Measurements from ENCODE around the gene MCIDAS. TPM values are rescaled to one million over a fixed set of nuclear protein-coding genes. Genes with fewer than 3 reads are reported as not detected.

Gene MCIDAS
- total RNA-seq, 2 donors from 2014 or later, result not detected

- H3K27ac ChIP-seq, result no peak overlapping the region
- DNase-seq (ENCODE audit: low spot score), result no peak
- H3K4me3 ChIP-seq, result no peak overlapping the region
- no peaks in the 10 kb centered on the region for H3K9me3 ChIP-seq
- no peaks in the 10 kb centered on the region for H3K36me3 ChIP-seq
- TF ChIP-seq, protein P1, sequence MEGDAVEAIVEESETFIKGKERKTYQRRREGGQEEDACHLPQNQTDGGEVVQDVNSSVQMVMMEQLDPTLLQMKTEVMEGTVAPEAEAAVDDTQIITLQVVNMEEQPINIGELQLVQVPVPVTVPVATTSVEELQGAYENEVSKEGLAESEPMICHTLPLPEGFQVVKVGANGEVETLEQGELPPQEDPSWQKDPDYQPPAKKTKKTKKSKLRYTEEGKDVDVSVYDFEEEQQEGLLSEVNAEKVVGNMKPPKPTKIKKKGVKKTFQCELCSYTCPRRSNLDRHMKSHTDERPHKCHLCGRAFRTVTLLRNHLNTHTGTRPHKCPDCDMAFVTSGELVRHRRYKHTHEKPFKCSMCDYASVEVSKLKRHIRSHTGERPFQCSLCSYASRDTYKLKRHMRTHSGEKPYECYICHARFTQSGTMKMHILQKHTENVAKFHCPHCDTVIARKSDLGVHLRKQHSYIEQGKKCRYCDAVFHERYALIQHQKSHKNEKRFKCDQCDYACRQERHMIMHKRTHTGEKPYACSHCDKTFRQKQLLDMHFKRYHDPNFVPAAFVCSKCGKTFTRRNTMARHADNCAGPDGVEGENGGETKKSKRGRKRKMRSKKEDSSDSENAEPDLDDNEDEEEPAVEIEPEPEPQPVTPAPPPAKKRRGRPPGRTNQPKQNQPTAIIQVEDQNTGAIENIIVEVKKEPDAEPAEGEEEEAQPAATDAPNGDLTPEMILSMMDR (IDR thresholded peaks at IDR 0.05), result no peak
- peaks cover 0 to 42% of the 10 kb centered on the region in 2 donors for H3K4me1 ChIP-seq
- peaks cover 67 to 72% of the 10 kb centered on the region in 2 donors for H3K27me3 ChIP-seq
These were observed 3.3 kb downstream of the MCIDAS start for GRCh38 chr5:55223812-55224240.

DNA sequence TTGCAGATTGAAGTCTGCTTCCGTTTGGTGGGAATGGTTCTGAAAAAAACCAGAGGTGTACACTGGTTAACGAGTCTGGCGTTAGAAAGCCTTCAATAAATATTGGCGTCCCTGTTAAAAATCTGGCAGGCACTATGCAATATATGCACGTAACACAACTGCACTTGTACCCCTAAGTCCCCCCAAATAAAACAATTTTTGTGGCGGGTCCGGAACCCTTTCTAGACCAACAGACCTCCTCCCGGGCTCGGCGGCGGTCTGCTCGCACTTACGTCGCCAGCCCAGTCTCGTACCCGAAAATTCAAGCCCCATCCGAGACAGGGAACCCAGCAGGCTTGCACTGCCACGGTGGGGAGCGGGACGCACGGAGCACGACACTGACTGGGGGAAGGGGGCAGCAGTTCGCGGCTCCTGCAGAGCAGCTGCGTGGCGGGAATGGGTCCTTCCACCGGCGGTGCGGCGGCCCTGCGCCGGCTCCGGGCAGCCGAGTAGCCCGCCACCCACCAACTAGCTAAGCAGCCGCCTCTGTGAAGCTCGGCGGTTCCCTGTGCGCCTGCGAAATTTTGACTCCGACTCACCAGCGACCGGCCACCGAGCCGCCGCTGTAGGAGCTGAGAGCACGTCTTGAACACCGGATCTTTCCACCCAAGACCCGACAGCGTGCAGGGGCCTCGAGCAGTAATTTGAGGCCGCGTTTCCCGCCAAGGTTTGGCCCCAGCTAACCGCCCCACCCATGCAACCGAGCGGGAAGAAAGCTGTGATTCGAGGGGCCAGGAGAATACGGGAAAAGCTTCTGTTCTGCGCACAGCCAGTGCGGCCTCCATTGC, 3.9 kb downstream of the MCIDAS start:
- Histone ChIP-seq H3K27ac (no peak overlapping the region), H3K9me3 (no peaks in the 10 kb centered on the region), H3K4me1 (peaks cover 0 to 42% of the 10 kb centered on the region in 2 donors), H3K27me3 (peaks cover 62 to 71% of the 10 kb centered on the region in 2 donors), H3K36me3 (no peaks in the 10 kb centered on the region), H3K4me3 (no peak overlapping the region)
- TF ChIP-seq, protein P1 (IDR thresholded peaks at IDR 0.05), result no peak
- no peak for DNase-seq (ENCODE audit: low spot score)

- Histone ChIP-seq H3K27me3 (peaks cover 54 to 62% of the 10 kb centered on the region in 2 donors), H3K4me1 (peaks cover 0 to 36% of the 10 kb centered on the region in 2 donors), H3K9me3 (no peaks in the 10 kb centered on the region), H3K36me3 (no peaks in the 10 kb centered on the region), H3K27ac (no peak overlapping the region), H3K4me3 (no peak overlapping the region)
- TF ChIP-seq, protein P1 (IDR thresholded peaks at IDR 0.05), result no peak
- no peak for DNase-seq (ENCODE audit: low spot score)
These were observed 4.8 kb downstream of the MCIDAS start for GRCh38 chr5:55222092-55222984.

- Histone ChIP-seq H3K36me3 (no peaks in the 10 kb centered on the region), H3K27ac (no peak overlapping the region), H3K4me1 (peaks cover 0 to 23% of the 10 kb centered on the region in 2 donors), H3K4me3 (peak overlapping the region in 1 of 2 donors; percentile 33), H3K9me3 (no peaks in the 10 kb centered on the region), H3K27me3 (peaks cover 43 to 45% of the 10 kb centered on the region in 2 donors)
- no peak for DNase-seq (ENCODE audit: low spot score)
- TF ChIP-seq, protein P1 (IDR thresholded peaks at IDR 0.05), result no peak
These were observed 6.5 kb downstream of the MCIDAS start for GRCh38 chr5:55220433-55221185.

DNA sequence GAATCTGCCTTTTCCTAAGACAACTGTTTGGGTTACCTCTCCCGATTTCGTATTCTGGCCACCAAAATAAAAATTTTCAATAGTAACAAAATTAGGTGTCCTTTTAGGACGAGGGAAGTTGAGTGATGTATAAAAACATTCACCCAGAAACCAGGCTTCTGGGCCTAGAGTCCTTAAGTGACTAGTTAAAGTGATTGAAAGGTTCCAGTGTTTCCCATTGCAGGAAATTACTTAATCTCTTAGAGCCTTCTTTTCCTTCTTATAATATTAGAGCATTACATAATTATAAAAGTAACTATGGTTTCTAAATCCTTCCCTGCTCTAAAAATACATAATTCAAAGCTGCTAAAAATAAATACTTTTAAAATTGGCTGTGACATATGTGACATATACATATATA, 7.3 kb downstream of the MCIDAS start:
- DNase-seq (ENCODE audit: low spot score), result no peak
- no peak overlapping the region for H3K27ac ChIP-seq
- peaks cover 43% of the 10 kb centered on the region in 2 donors for H3K27me3 ChIP-seq
- no peaks in the 10 kb centered on the region for H3K9me3 ChIP-seq
- H3K4me3 ChIP-seq, result no peak overlapping the region
- peaks cover 0 to 23% of the 10 kb centered on the region in 2 donors for H3K4me1 ChIP-seq
- TF ChIP-seq, protein P1 (IDR thresholded peaks at IDR 0.05), result no peak
- no peaks in the 10 kb centered on the region for H3K36me3 ChIP-seq

All from right atrium auricular region (tissue), 2 donors.